ENCODE data around the gene CERKL.

- TF ChIP-seq POLR2AphosphoS5 (IDR thresholded peaks at IDR 0.05) (no peak), CTCF (IDR thresholded peaks at IDR 0.05) (no peak)
These were observed 78.1 kb downstream of the CERKL start for GRCh38 chr2:181578829-181579228.
